OCI-LY7 (cell line): ENCODE data around the gene MUC12.

Experiments
- CTCF ChIP-seq: fragments of 200-600 bp; sonication (generic); conservative IDR thresholded peaks from 2 replicates; pipeline ENCODE4 v1.5.1; 2014; ENCODE audit warnings: mild to moderate bottlenecking, antibody characterized with exemption, low read length, moderate library complexity, mixed read lengths
- EZH2phosphoT487 ChIP-seq: fragments of 200-600 bp; sonication (generic); IDR thresholded peaks from 2 replicates; pipeline ENCODE4 v1.6.1; 2018; ENCODE audit warnings: low read depth, borderline replicate concordance, mild to moderate bottlenecking, mixed run types, antibody characterized with exemption, low read length, moderate library complexity, mixed read lengths

GRCh38 chr7:101059620-101059942 lies 90.2 kb downstream of the MUC12 start:
- TF ChIP-seq CTCF (peak; percentile 52; the same call in 1 of the 2 replicates), EZH2phosphoT487 (no peak)
